IMR-90 (cell line): ENCODE results near the gene BACH1. TPM values are rescaled to one million over a fixed set of nuclear protein-coding genes. Genes with fewer than 3 reads are reported as not detected.

Experiments used
- ATAC-seq: fragments of 200-7000 bp; cut with Tn5 transposase; 2 replicates; pipeline ENCODE4 v1.9.1; 2020; ENCODE audit warnings: low read depth, mild to moderate bottlenecking, moderate library complexity
- BruUV-seq: library from RNA; stranded (reverse); fragments of 400-500 nt; replicated peaks from 2 replicates; lab custom pipeline; 2021; lab: Mats Ljungman, UMichigan
- CTCF ChIA-PET: fragments of 300-600 bp; formaldehyde crosslinking; extraction: SDS; loops from one replicate; lab custom pipeline; 2021; ENCODE audit warnings: antibody characterized with exemption; lab: Yijun Ruan, JAX
- POLR2A ChIA-PET: fragments of 300-600 bp; sonication (Branson Sonifier 250); formaldehyde crosslinking; loops from one replicate; lab custom pipeline; 2022; ENCODE audit warnings: antibody characterized with exemption; ENCODE audit not compliant: unreplicated experiment; lab: Charles Lee
- DNase-seq: peaks from one replicate; pipeline ENCODE4 v3.0.0; 2013
- H2AFZ ChIP-seq: replicated peaks from 2 replicates; pipeline ENCODE3; 2013; ENCODE audit warnings: low read length, mild to moderate bottlenecking; ENCODE audit not compliant: poor library complexity
- H2AK5ac ChIP-seq: 2 replicates; pipeline ENCODE4 v1.6.1; 2013; ENCODE audit warnings: low read depth, low read length, inconsistent platforms
- H2AK9ac ChIP-seq: replicated peaks from 2 replicates; pipeline ENCODE3; 2013; ENCODE audit warnings: mild to moderate bottlenecking, low read depth, low read length, moderate library complexity; ENCODE audit not compliant: poor library complexity
- H2BK120ac ChIP-seq: 2 replicates; pipeline ENCODE4 v1.6.1; 2013; ENCODE audit warnings: low read depth, low read length, inconsistent platforms
- H2BK15ac ChIP-seq: 3 replicates; pipeline ENCODE4 v1.6.1; 2013; ENCODE audit warnings: low read depth, low read length, inconsistent platforms
- H2BK20ac ChIP-seq: 2 replicates; pipeline ENCODE4 v1.6.1; 2013; ENCODE audit warnings: low read depth, mild to moderate bottlenecking, inconsistent platforms, low read length, moderate library complexity
- H2BK5ac ChIP-seq: 2 replicates; pipeline ENCODE4 v1.6.1; 2013; ENCODE audit warnings: mild to moderate bottlenecking, low read depth, low read length, inconsistent platforms; ENCODE audit not compliant: poor library complexity, severe bottlenecking
- H3K14ac ChIP-seq: replicated peaks from 2 replicates; pipeline ENCODE4 v1.6.1; 2013; ENCODE audit warnings: low read depth, low read length, inconsistent platforms
- H3K18ac ChIP-seq: 2 replicates; pipeline ENCODE4 v1.6.1; 2013; ENCODE audit warnings: low read depth, low read length, control low read depth
- H3K23ac ChIP-seq: 2 replicates; pipeline ENCODE4 v1.6.1; 2013; ENCODE audit warnings: low read depth, low read length, inconsistent platforms
- H3K27ac ChIP-seq: 2 replicates; pipeline ENCODE4 v1.5.1; 2013; ENCODE audit warnings: mild to moderate bottlenecking, control low read depth, low read length; ENCODE audit not compliant: insufficient read depth
- H3K27me3 ChIP-seq: 2 replicates; pipeline ENCODE4 v1.6.1; 2013; ENCODE audit warnings: low read length; ENCODE audit not compliant: control insufficient read depth, insufficient read depth
- H3K36me3 ChIP-seq: 2 replicates; pipeline ENCODE4 v1.6.1; 2013; ENCODE audit warnings: low read length, mixed read lengths; ENCODE audit not compliant: control insufficient read depth, insufficient read depth
- H3K4ac ChIP-seq: 2 replicates; pipeline ENCODE4 v1.6.1; 2013; ENCODE audit warnings: low read depth, low read length, inconsistent platforms
- H3K4me1 ChIP-seq: 2 replicates; pipeline ENCODE4 v1.6.1; 2013; ENCODE audit warnings: low read length, mixed read lengths; ENCODE audit not compliant: control insufficient read depth, insufficient read depth
- H3K4me2 ChIP-seq: 2 replicates; pipeline ENCODE4 v1.6.1; 2013; ENCODE audit warnings: low read depth, mild to moderate bottlenecking, control low read depth, low read length, moderate library complexity
- H3K4me3 ChIP-seq: 2 replicates; pipeline ENCODE4 v1.5.1; 2013; ENCODE audit warnings: low read depth, mild to moderate bottlenecking, control low read depth, low read length, moderate library complexity; ENCODE audit not compliant: insufficient read depth
- H3K56ac ChIP-seq: 2 replicates; pipeline ENCODE4 v1.6.1; 2013; ENCODE audit warnings: low read length, inconsistent platforms; ENCODE audit not compliant: insufficient read depth; ENCODE audit errors: extremely low read depth
- H3K79me1 ChIP-seq, 2 experiments: 2 replicates each; pipeline ENCODE4 v1.6.1; 2013; ENCODE audit warnings: low read length in 2 of 2, inconsistent platforms in 1 of 2, low read depth in 1 of 2
- H3K9ac ChIP-seq: 2 replicates; pipeline ENCODE4 v1.6.1; 2013; ENCODE audit warnings: low read depth, low read length, control low read depth
- H3K9me1 ChIP-seq: 2 replicates; pipeline ENCODE4 v1.6.1; 2013; ENCODE audit warnings: low read length, inconsistent platforms; ENCODE audit not compliant: insufficient read depth
- H3K9me3 ChIP-seq: 2 replicates; pipeline ENCODE4 v1.6.1; 2013; ENCODE audit warnings: low read length; ENCODE audit not compliant: control insufficient read depth, insufficient read depth
- H4K20me1 ChIP-seq: 2 replicates; pipeline ENCODE4 v1.6.1; 2013; ENCODE audit warnings: low read length, inconsistent platforms; ENCODE audit not compliant: insufficient read depth
- H4K5ac ChIP-seq: 2 replicates; pipeline ENCODE4 v1.6.1; 2013; ENCODE audit warnings: mild to moderate bottlenecking, low read depth, low read length, control low read depth
- H4K8ac ChIP-seq, 2 experiments: 2 replicates each; pipeline ENCODE4 v1.6.1; 2013; ENCODE audit warnings: low read depth in 2 of 2, low read length in 2 of 2, control low read depth in 1 of 2, inconsistent platforms in 1 of 2
- H4K91ac ChIP-seq: 2 replicates; pipeline ENCODE4 v1.6.1; 2013; ENCODE audit warnings: low read depth, low read length, inconsistent platforms; ENCODE audit not compliant: insufficient read depth
- MAFK ChIP-seq: IDR thresholded peaks from 2 replicates; pipeline ENCODE4 v1.6.1; 2012; ENCODE audit warnings: low read depth, low read length, improper control_type of control experiment
- MAZ ChIP-seq: IDR thresholded peaks from 2 replicates; pipeline ENCODE4 v1.6.1; 2012; ENCODE audit warnings: low read depth, mild to moderate bottlenecking, low read length, improper control_type of control experiment, moderate library complexity, borderline replicate concordance
- NFE2L2 ChIP-seq: fragments of 150-350 bp; IDR thresholded peaks from 2 replicates; pipeline ENCODE4 v1.6.1; 2016; ENCODE audit warnings: low read depth, mild to moderate bottlenecking, low read length
- RFX5 ChIP-seq: IDR thresholded peaks from 2 replicates; pipeline ENCODE4 v1.8.0; 2012; ENCODE audit warnings: low read depth, mild to moderate bottlenecking, low read length, moderate library complexity
- SMC3 ChIP-seq: fragments of 150-350 bp; IDR thresholded peaks from 2 replicates; pipeline ENCODE4 v1.6.1; 2016; ENCODE audit warnings: low read depth, mild to moderate bottlenecking, antibody characterized with exemption, low read length, moderate library complexity
- WGBS, 2 experiments: methylation state at CpG; one replicate each; pipeline versions ENCODE4 v1.1.5 to v1.1.7; 2013; ENCODE audit warnings: missing lambda C conversion rate in 2 of 2; ENCODE audit not compliant: insufficient read length in 1 of 2; ENCODE audit errors: extremely low coverage in 2 of 2; 5-methylcytosine and 5-hydroxymethylcytosine counted together
- dilution Hi-C: fragments of 300-500 bp; cut with HindIII; formaldehyde crosslinking; loops from one replicate; pipeline ENCODE4 v1.14.3; 2018; ENCODE audit warnings: low sequenced_read_pairs; ENCODE audit not compliant: unreplicated experiment
- in situ Hi-C: fragments of 300-500 bp; cut with MboI; formaldehyde crosslinking; loops from 3 replicates; pipeline ENCODE4 v1.14.3; 2019; ENCODE audit warnings: low sequenced_read_pairs, inconsistent platforms, mixed read lengths
- intact Hi-C: fragments of 100-400 bp; cut with micrococcal nuclease; formaldehyde crosslinking; loops from 2 replicates; pipeline ENCODE4 v1.10.0; 2022
- polyA plus RNA-seq, 3 experiments: library from polyadenylated mRNA; depleted of rRNA; stranded (reverse); fragments of >200 nt; gene quantifications; 2 replicates each; pipeline ENCODE4 v1.2.3, GENCODE V29; 2012; ENCODE audit warnings: low replicate concordance in 1 of 3
- total RNA-seq: library from RNA; depleted of rRNA; stranded (reverse); fragments of >200 nt; gene quantifications from 2 replicates; pipeline ENCODE4 v1.2.3, GENCODE V29; 2012
- TF ChIP-seq, protein P1 (sequence below): fragments of 150-350 bp; IDR thresholded peaks from 2 replicates; pipeline ENCODE4 v1.6.1; 2016; ENCODE audit warnings: low read depth, mild to moderate bottlenecking, low read length, moderate library complexity, borderline replicate concordance
- TF ChIP-seq, protein P2 (sequence below): fragments of 150-350 bp; IDR thresholded peaks from 2 replicates; pipeline ENCODE4 v1.6.1; 2017; ENCODE audit warnings: mild to moderate bottlenecking, antibody characterized with exemption, low read length, low read depth
- TF ChIP-seq, protein P3 (sequence below): conservative IDR thresholded peaks from 2 replicates; pipeline ENCODE4 v1.5.1; 2012; ENCODE audit warnings: mild to moderate bottlenecking, low read depth, low read length, improper control_type of control experiment

Gene BACH1
- total and polyA plus RNA-seq, 2 of the 4 experiments (the other 2 are of a cell fraction) = 23.1 to 108 TPM

DNA sequence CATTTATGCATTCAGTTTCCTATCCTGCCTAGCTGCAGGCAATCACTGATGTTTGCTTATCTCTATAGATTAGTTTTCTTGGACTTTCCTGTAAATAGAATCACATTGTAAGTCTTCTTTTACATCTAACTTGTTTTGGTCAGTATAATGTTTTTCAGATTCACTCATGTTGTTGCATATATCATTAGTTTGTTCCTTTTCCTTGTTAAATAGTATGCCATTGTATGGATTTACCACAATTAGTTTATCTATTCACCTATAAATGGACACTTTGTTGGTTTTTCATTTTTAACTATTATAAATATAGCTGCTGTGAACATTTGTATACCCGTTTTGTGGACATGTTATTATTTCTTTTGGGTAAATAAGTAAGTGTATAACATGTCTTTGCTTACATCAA, 44.2 kb upstream of the BACH1 start:
- no peak overlapping the region for H2BK20ac ChIP-seq
- peaks cover 7% of the 10 kb centered on the region for H3K9me3 ChIP-seq
- no peak overlapping the region for H4K8ac ChIP-seq
- no peaks in the 10 kb centered on the region for H3K27me3 ChIP-seq
- H2AFZ ChIP-seq = no peak overlapping the region
- H2BK5ac ChIP-seq = no peak overlapping the region
- H4K5ac ChIP-seq = no peak overlapping the region
- H4K20me1 ChIP-seq = no peaks in the 10 kb centered on the region
- no peak overlapping the region for H2AK5ac ChIP-seq
- in situ Hi-C loops (no loop called here), dilution Hi-C loops (no loop called here), intact Hi-C loops (no loop called here)
- no peak overlapping the region for H3K4me2 ChIP-seq
- H4K91ac ChIP-seq = no peak overlapping the region
- no peak overlapping the region for H3K27ac ChIP-seq
- ATAC-seq (no peak), DNase-seq (no peak)
- no peak overlapping the region for H3K18ac ChIP-seq
- no peak overlapping the region for H3K4ac ChIP-seq
- no peak overlapping the region for H2AK9ac ChIP-seq
- H3K4me3 ChIP-seq = no peak overlapping the region
- ChIA-PET CTCF (no interaction called here), POLR2A (no interaction called here)
- no CpG with 5 or more reads among the region's 1 CpG for WGBS, 2 experiments
- H3K79me1 ChIP-seq = peaks cover 0 to 1% of the 10 kb centered on the region in 2 experiments; a peak in 2 of 4 replicates
- H2BK120ac ChIP-seq = no peak overlapping the region
- no peak overlapping the region for H3K56ac ChIP-seq
- TF ChIP-seq NFE2L2 (no peak), MAFK (no peak), SMC3 (no peak), RFX5 (no peak), MAZ (no peak)
- TF ChIP-seq, protein P1, sequence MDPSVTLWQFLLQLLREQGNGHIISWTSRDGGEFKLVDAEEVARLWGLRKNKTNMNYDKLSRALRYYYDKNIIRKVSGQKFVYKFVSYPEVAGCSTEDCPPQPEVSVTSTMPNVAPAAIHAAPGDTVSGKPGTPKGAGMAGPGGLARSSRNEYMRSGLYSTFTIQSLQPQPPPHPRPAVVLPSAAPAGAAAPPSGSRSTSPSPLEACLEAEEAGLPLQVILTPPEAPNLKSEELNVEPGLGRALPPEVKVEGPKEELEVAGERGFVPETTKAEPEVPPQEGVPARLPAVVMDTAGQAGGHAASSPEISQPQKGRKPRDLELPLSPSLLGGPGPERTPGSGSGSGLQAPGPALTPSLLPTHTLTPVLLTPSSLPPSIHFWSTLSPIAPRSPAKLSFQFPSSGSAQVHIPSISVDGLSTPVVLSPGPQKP = no peak
- TF ChIP-seq, protein P2, sequence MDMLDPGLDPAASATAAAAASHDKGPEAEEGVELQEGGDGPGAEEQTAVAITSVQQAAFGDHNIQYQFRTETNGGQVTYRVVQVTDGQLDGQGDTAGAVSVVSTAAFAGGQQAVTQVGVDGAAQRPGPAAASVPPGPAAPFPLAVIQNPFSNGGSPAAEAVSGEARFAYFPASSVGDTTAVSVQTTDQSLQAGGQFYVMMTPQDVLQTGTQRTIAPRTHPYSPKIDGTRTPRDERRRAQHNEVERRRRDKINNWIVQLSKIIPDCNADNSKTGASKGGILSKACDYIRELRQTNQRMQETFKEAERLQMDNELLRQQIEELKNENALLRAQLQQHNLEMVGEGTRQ = no peak
- TF ChIP-seq, protein P3, sequence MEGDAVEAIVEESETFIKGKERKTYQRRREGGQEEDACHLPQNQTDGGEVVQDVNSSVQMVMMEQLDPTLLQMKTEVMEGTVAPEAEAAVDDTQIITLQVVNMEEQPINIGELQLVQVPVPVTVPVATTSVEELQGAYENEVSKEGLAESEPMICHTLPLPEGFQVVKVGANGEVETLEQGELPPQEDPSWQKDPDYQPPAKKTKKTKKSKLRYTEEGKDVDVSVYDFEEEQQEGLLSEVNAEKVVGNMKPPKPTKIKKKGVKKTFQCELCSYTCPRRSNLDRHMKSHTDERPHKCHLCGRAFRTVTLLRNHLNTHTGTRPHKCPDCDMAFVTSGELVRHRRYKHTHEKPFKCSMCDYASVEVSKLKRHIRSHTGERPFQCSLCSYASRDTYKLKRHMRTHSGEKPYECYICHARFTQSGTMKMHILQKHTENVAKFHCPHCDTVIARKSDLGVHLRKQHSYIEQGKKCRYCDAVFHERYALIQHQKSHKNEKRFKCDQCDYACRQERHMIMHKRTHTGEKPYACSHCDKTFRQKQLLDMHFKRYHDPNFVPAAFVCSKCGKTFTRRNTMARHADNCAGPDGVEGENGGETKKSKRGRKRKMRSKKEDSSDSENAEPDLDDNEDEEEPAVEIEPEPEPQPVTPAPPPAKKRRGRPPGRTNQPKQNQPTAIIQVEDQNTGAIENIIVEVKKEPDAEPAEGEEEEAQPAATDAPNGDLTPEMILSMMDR = no peak
- H3K36me3 ChIP-seq = no peaks in the 10 kb centered on the region
- peaks cover 4% of the 10 kb centered on the region for H3K9me1 ChIP-seq
- H3K4me1 ChIP-seq = peaks cover 5% of the 10 kb centered on the region
- no peak overlapping the region for H3K9ac ChIP-seq
- H3K23ac ChIP-seq = no peak overlapping the region
- H2BK15ac ChIP-seq = no peak overlapping the region
- no TSS peak for BruUV-seq
- H3K14ac ChIP-seq = no peak overlapping the region
